ENCODE measurements around the gene ADAM15. TPM values are rescaled to one million over a fixed set of nuclear protein-coding genes. Genes with fewer than 3 reads are reported as not detected.

Gene ADAM15, protein sequence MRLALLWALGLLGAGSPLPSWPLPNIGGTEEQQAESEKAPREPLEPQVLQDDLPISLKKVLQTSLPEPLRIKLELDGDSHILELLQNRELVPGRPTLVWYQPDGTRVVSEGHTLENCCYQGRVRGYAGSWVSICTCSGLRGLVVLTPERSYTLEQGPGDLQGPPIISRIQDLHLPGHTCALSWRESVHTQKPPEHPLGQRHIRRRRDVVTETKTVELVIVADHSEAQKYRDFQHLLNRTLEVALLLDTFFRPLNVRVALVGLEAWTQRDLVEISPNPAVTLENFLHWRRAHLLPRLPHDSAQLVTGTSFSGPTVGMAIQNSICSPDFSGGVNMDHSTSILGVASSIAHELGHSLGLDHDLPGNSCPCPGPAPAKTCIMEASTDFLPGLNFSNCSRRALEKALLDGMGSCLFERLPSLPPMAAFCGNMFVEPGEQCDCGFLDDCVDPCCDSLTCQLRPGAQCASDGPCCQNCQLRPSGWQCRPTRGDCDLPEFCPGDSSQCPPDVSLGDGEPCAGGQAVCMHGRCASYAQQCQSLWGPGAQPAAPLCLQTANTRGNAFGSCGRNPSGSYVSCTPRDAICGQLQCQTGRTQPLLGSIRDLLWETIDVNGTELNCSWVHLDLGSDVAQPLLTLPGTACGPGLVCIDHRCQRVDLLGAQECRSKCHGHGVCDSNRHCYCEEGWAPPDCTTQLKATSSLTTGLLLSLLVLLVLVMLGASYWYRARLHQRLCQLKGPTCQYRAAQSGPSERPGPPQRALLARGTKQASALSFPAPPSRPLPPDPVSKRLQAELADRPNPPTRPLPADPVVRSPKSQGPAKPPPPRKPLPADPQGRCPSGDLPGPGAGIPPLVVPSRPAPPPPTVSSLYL
- total RNA-seq = 41.8 TPM
- polyA plus RNA-seq (ENCODE audit: insufficient read depth in 1 of 8, insufficient read length in 8 of 8, low replicate concordance in 1 of 8) = 10 to 100 TPM; 57.9 to 83.2 (median 70.8) TPM
- long read RNA-seq, donor 1, partial matches to known transcripts = 0 of 7 reads
- long read RNA-seq, donor 1, other reads (novel, unspliced or antisense) = 0 of 7 reads
- long read RNA-seq, donor 2, partial matches to known transcripts = 0 of 2 reads
- long read RNA-seq, donor 2, other reads (novel, unspliced or antisense) = 0 of 2 reads
- long read RNA-seq, donor 3, transcript ADAM15-201 (21 exons, 2,799 nt) = major isoform, 11 of 14 reads
- long read RNA-seq, donor 3, partial matches to known transcripts = 0 of 14 reads
- long read RNA-seq, donor 3, other reads (novel, unspliced or antisense) = 0 of 14 reads
- long read RNA-seq, donor 4, transcript ADAM15-213 (2 exons, 525 nt) = major isoform, 5 of 8 reads
- long read RNA-seq, donor 4, partial matches to known transcripts = 0 of 8 reads
- long read RNA-seq, donor 4, other reads (novel, unspliced or antisense) = 0 of 8 reads
- long read RNA-seq, donor 5, transcript ADAM15-213 (2 exons, 525 nt) = minor isoform, 7 of 58 reads
- long read RNA-seq, donor 5, transcript ADAM15-201 (21 exons, 2,799 nt) = major isoform, 17 of 58 reads
- long read RNA-seq, donor 5, partial matches to known transcripts = 30 of 58 reads
- long read RNA-seq, donor 5, other reads (novel, unspliced or antisense) = 0 of 58 reads
- long read RNA-seq, donor 6, transcript ADAM15-201 (21 exons, 2,799 nt) = major isoform, 11 of 38 reads
- long read RNA-seq, donor 6, transcript ADAM15-213 (2 exons, 525 nt) = minor isoform, 8 of 38 reads
- long read RNA-seq, donor 6, partial matches to known transcripts = 18 of 38 reads
- long read RNA-seq, donor 6, other reads (novel, unspliced or antisense) = 0 of 38 reads
- long read RNA-seq, donor 7, transcript ADAM15-213 (2 exons, 525 nt) = major isoform, 6 of 14 reads
- long read RNA-seq, donor 7, partial matches to known transcripts = 6 of 14 reads
- long read RNA-seq, donor 7, other reads (novel, unspliced or antisense) = 0 of 14 reads
- long read RNA-seq, donor 8, partial matches to known transcripts = 6 of 14 reads
- long read RNA-seq, donor 8, other reads (novel, unspliced or antisense) = 0 of 14 reads
- long read RNA-seq, donor 9, transcript ADAM15-213 (2 exons, 525 nt) = major isoform, 9 of 35 reads
- long read RNA-seq, donor 9, partial matches to known transcripts = 18 of 35 reads
- long read RNA-seq, donor 9, other reads (novel, unspliced or antisense) = 0 of 35 reads
- long read RNA-seq, donor 10, partial matches to known transcripts = 15 of 20 reads
- long read RNA-seq, donor 10, other reads (novel, unspliced or antisense) = 0 of 20 reads
- long read RNA-seq, donor 11, partial matches to known transcripts = 6 of 14 reads
- long read RNA-seq, donor 11, other reads (novel, unspliced or antisense) = 0 of 14 reads

DNA sequence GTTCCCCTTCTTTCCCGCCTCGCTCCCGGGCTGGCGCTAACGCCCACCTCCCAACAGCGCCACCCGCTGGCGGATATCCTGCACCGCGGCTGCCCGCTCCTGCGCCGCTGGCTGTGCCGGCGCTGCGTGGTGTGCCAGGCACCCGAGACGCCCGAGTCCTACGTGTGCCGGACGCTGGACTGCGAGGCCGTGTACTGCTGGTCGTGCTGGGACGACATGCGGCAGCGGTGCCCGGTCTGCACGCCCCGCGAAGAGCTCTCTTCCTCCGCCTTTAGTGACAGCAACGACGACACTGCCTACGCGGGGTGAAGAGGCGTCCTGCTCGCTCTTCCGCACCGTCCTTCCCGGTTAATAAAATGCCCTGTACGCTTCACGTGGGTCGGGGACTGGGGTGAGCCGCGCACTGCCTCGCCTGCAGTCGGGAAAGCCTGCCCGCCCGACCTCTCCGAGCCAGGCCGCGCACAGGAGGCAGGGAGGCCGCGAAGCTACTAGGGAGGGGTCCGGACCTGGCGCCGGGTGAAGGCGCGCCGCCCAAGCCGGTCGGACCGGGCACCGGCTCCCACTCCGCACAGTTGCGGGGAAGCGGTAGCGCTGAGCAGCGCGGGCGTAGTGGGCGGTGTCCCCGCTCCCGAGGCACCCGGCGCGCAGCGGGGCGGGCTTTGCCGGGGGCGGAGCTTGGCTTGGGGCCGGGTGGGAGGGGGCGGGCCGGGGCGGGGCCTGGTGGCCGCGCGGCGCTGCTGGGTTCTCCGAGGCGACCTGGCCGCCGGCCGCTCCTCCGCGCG lies at the start of gene ADAM15:
Gene ADAM15 (plus strand): TSS at position 757 of the 782 bp plus-strand sequence. CDS start 71 bp downstream, outside the sequence.
- peaks cover 10% of the 10 kb centered on the region for H3K36me3 ChIP-seq (ENCODE audit: control insufficient read depth, insufficient read depth, low read length)
- peak within 1 kb of the TSS; percentile 85 for H3K27ac ChIP-seq (ENCODE audit: low read length)
- no peaks in the 10 kb centered on the region for H3K9me3 ChIP-seq (replicated peaks; ENCODE audit: control insufficient read depth, low read depth, low read length)
- peak within 1 kb of the TSS; percentile 76 for H3K4me3 ChIP-seq (ENCODE audit: low read length)
- under 1% methylated on average over 68 of the region's 99 CpGs for WGBS (ENCODE audit: insufficient coverage)
- peak; percentile 81 for DNase-seq
- peaks cover 31% of the 10 kb centered on the region for H3K4me1 ChIP-seq (ENCODE audit: control insufficient read depth, insufficient read depth, low read length)
- H3K27me3 ChIP-seq (ENCODE audit: control insufficient read depth, insufficient read depth, low read length) = no peaks in the 10 kb centered on the region

DNA sequence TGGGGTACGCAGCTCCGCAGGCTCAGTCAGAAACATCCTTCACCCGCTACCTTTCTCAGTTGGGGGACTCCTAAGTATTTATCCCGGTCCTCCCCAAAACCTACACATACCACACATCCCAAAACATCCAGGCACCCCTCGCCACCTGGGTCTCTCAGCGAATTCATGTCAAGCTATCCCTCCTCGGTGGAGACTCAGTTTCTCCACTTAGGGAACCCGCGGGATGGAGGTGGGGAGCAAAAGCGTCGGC lies 49.8 kb upstream of the ADAM15 start:
- Histone ChIP-seq H3K36me3 (ENCODE audit: control insufficient read depth, insufficient read depth, low read length) (no peaks in the 10 kb centered on the region), H3K4me3 (ENCODE audit: low read length) (peak overlapping the region; percentile 86), H3K9me3 (replicated peaks; ENCODE audit: control insufficient read depth, low read depth, low read length) (no peaks in the 10 kb centered on the region), H3K27me3 (ENCODE audit: control insufficient read depth, insufficient read depth, low read length) (no peaks in the 10 kb centered on the region), H3K27ac (ENCODE audit: low read length) (peak overlapping the region; percentile 96), H3K4me1 (ENCODE audit: control insufficient read depth, insufficient read depth, low read length) (peaks cover 61% of the 10 kb centered on the region)
- WGBS (ENCODE audit: insufficient coverage) = 0% methylated on average over 4 of the region's 11 CpGs
- DNase-seq = no peak

DNA sequence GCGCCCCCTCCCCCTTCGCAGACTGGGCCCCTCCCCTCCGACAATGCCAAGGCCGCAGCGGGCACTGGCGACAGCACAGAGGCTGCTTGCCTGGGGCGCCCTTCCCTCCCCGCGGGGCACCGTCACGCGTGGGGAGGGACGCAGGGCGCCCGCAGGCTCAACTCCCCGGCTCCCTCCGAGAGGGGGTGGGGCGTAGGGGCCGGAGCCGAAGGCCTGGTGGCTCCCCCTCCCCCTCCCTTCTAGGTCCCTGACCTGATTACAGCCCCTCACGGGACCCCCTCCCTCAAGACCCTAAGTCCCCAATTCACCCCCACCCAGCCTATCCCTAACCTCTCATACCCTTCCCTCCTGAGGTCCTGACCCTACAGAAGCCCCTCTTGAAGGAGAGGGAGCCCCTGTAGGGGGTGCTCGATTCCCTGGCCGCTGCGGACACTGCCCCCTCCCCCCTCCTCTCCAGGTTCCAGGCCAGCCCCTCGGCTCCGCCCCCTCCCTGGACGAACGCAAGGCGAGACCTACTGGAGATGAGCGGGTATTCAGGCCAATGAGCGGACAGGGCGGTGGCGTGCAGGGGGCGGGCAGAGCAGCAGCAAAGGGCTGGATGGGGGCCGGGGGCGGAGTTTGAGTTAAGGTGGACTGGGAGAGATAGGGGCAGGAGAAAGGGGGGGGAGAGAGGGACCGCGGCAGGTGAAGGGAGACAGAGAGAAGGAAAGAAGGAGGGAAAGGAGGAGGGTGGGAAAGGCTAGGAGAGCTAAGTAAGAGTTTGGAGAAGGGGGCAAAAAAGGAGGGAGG lies 49.2 kb upstream of the ADAM15 start:
- H3K36me3 ChIP-seq (ENCODE audit: control insufficient read depth, insufficient read depth, low read length) = no peaks in the 10 kb centered on the region
- H3K27me3 ChIP-seq (ENCODE audit: control insufficient read depth, insufficient read depth, low read length) = no peaks in the 10 kb centered on the region
- 0% methylated on average over 7 of the region's 38 CpGs for WGBS (ENCODE audit: insufficient coverage)
- peaks cover 64% of the 10 kb centered on the region for H3K4me1 ChIP-seq (ENCODE audit: control insufficient read depth, insufficient read depth, low read length)
- H3K4me3 ChIP-seq (ENCODE audit: low read length) = peak overlapping the region; percentile 86
- H3K9me3 ChIP-seq (replicated peaks; ENCODE audit: control insufficient read depth, low read depth, low read length) = no peaks in the 10 kb centered on the region
- DNase-seq = peak; percentile 100
- H3K27ac ChIP-seq (ENCODE audit: low read length) = peak overlapping the region; percentile 96

DNA sequence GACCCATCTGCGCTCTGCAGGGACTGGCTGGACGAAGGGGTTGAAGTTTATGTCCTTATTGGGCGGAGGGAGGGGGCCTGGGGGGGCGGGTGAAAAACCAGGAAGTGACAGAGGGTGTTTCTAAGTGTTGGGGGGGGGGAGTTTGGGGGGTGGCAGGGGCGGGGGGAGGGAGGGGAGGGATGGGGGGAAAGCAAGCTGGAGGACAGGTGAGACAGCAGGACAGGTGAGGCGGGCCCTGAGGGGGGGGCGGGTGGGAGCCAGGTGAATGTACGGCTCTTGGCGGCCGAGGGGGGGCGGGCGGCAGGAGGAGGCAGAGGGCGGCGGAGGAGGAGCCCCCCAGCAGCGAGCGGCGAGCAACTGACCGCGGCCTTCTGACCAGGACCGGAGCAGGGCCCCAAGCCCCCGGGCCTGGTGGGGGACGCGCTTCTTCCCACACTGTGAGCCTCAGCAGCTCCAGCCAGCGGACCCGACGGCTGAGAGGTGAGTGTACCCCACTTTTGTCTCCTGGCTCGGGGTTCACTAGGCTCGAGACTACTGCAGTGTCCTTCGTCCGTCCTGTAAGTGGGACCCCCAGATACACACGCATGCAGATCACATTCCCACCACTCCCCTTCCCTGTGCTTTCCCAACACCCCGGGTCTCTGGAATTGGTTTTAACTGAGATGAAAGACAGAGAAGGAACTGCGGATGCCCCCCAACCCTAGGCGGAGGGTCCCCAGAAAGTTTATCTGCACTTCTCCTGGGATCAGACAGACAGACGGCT lies 48.5 kb upstream of the ADAM15 start, which contains the start of gene ZBTB7B:
Gene ZBTB7B (plus strand): TSS at position 339 of the 763 bp plus-strand sequence. CDS start 11,859 bp downstream, outside the sequence.
- WGBS (ENCODE audit: insufficient coverage) = under 1% methylated on average over 14 of the region's 35 CpGs
- no peak for DNase-seq
- no peaks in the 10 kb centered on the region for H3K36me3 ChIP-seq (ENCODE audit: control insufficient read depth, insufficient read depth, low read length)
- peak within 1 kb of the TSS; percentile 96 for H3K27ac ChIP-seq (ENCODE audit: low read length)
- H3K9me3 ChIP-seq (replicated peaks; ENCODE audit: control insufficient read depth, low read depth, low read length) = no peaks in the 10 kb centered on the region
- H3K27me3 ChIP-seq (ENCODE audit: control insufficient read depth, insufficient read depth, low read length) = no peaks in the 10 kb centered on the region
- peak within 1 kb of the TSS; percentile 86 for H3K4me3 ChIP-seq (ENCODE audit: low read length)
- H3K4me1 ChIP-seq (ENCODE audit: control insufficient read depth, insufficient read depth, low read length) = peaks cover 72% of the 10 kb centered on the region

DNA sequence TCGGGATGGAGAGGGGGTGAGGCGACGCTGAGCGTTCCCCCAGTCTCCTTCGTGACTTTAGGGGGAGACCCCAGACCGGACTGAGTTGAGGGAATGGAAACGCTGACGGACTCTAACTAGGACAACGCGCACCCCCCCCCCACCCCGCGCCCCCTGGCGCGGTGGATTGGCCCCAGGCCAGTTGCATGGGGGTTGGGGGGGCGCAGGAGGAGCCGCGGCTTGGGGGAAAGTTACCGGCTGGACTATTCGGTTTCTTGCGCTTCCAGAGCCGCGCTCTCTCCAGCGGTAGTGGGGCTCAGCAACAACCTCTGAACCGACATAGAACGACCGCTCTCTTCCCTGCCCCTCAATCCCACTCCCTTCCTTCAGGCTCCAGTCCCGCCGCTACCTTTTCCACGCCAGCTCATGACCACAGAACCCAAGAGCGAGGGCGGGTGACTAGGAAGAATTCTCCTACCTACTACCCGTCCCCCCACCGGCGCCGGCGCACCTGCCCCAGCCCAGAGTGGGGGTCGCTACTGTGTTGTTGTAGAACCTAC lies 47.8 kb upstream of the ADAM15 start:
- Histone ChIP-seq H3K36me3 (ENCODE audit: control insufficient read depth, insufficient read depth, low read length) (no peaks in the 10 kb centered on the region), H3K4me3 (ENCODE audit: low read length) (peak overlapping the region; percentile 70), H3K9me3 (replicated peaks; ENCODE audit: control insufficient read depth, low read depth, low read length) (no peaks in the 10 kb centered on the region), H3K27me3 (ENCODE audit: control insufficient read depth, insufficient read depth, low read length) (no peaks in the 10 kb centered on the region), H3K4me1 (ENCODE audit: control insufficient read depth, insufficient read depth, low read length) (peaks cover 79% of the 10 kb centered on the region), H3K27ac (ENCODE audit: low read length) (peak overlapping the region; percentile 95)
- peak; percentile 70 for DNase-seq
- WGBS (ENCODE audit: insufficient coverage) = under 1% methylated on average over 19 of the region's 37 CpGs

DNA sequence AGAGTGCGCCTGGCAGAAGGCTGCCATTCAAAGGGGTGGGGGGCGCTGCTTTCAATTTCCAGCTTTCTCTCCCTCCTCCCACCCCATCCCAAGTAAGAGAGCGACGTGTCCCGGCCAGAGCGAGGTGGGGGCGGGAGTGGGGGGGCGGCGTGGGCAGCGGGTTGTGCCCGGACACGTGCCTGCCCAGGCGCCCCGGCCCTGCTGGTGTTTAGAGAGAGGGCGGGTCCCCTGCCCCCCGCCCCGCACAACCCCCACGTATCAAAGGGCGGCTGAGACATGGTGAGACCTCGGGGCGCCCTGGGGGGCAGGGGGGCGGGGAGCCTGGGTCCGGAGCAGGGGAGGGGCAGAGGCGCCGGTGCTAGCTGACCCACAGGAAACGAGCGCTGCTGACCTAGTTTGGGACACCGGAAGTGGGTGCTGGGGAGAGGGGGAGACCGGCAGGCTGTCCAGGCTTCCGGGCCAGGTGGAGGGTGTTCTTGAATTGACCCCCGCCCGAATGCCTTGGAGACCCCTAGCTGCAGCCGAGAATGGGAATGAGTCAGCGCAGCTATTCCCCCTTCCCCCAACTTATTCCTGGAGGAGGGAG lies 47.3 kb upstream of the ADAM15 start:
- Histone ChIP-seq H3K9me3 (replicated peaks; ENCODE audit: control insufficient read depth, low read depth, low read length) (no peaks in the 10 kb centered on the region), H3K36me3 (ENCODE audit: control insufficient read depth, insufficient read depth, low read length) (no peaks in the 10 kb centered on the region), H3K27ac (ENCODE audit: low read length) (peak overlapping the region; percentile 95), H3K4me1 (ENCODE audit: control insufficient read depth, insufficient read depth, low read length) (peaks cover 82% of the 10 kb centered on the region), H3K4me3 (ENCODE audit: low read length) (peak overlapping the region; percentile 70), H3K27me3 (ENCODE audit: control insufficient read depth, insufficient read depth, low read length) (no peaks in the 10 kb centered on the region)
- 2% methylated on average over 8 of the region's 34 CpGs for WGBS (ENCODE audit: insufficient coverage)
- peak; percentile 82 for DNase-seq

Measured in muscle of leg (tissue), 16 donors.